C4-2B (cell line): ENCODE measurements around the gene SLC25A48.
"Not testable (repeated sequence)": the region's sequence is repeated elsewhere in the genome, so short reads cannot be mapped to it uniquely, and the experiment has no call there.

Experiments
- H3K27ac ChIP-seq: fragments of 450-650 bp; 2 replicates; pipeline ENCODE4 v1.5.1; 2017
- CTCF ChIP-seq: fragments of 450-650 bp; conservative IDR thresholded peaks from 2 replicates; pipeline ENCODE4 v1.5.1; 2017; ENCODE audit warnings: mild to moderate bottlenecking
- ZFX ChIP-seq: fragments of 450-650 bp; IDR thresholded peaks from 2 replicates; pipeline ENCODE4 v1.6.1; 2017

Gene SLC25A48

GRCh38 chr5:135830876-135831275, 3.6 kb upstream of the SLC25A48 start:
- TF ChIP-seq CTCF = no peak
- no peak for TF ChIP-seq ZFX

GRCh38 chr5:135831439-135831838, 3.0 kb upstream of the SLC25A48 start:
- no peak overlapping the region for H3K27ac ChIP-seq
- TF ChIP-seq CTCF (no peak), ZFX (no peak)

More at GRCh38 chr5:135830876-135831275, 3.6 kb upstream of the SLC25A48 start:
- H3K27ac ChIP-seq = no peak overlapping the region

- TF ChIP-seq CTCF = no peak; the same call in 1 of the 2 replicates
- TF ChIP-seq ZFX = no peak
- no peak overlapping the region for H3K27ac ChIP-seq
Observed at GRCh38 chr5:135831851-135832555, 2.5 kb upstream of the SLC25A48 start.

GRCh38 chr5:135832941-135833920, 1.2 kb upstream of the SLC25A48 start:
- no peak overlapping the region for H3K27ac ChIP-seq
- TF ChIP-seq ZFX (no peak), CTCF (no peak)

DNA sequence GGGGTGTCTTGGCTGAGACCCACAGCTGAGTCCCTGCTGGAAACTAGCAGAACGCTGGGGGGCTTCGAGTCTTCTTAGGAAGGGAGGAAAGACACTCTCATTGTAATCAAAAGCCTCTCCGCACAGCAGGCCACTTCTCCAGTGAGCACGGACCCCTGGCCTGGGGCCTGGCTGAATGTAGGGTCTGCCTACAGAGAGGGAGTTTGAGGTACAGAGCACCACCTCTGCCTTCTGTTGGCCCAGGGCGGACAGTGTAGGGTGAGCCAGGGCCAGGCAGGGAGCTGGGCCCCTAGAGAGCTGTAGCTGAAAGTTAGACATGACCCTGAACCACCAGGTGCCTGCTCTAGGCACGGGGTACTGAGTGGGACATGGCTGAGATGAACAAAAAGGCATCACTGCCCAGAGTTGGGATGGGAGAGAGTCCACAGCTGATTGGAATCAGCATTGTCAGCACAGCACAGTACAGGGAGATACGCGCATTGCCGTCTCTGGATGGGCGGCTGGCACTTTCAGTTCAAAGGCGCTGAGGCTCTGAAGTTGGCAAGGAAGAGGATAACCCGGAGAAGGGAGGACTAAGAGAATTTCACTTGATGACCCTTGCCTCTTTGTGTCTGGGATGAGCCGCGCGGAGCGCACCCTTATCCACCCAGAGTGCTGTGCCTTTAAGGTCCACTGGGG, 363 bp upstream of the SLC25A48 start:
- TF ChIP-seq CTCF (no peak), ZFX (no peak)
- H3K27ac ChIP-seq = peak overlapping the region; percentile 33; the same call in 1 of the 2 replicates

DNA sequence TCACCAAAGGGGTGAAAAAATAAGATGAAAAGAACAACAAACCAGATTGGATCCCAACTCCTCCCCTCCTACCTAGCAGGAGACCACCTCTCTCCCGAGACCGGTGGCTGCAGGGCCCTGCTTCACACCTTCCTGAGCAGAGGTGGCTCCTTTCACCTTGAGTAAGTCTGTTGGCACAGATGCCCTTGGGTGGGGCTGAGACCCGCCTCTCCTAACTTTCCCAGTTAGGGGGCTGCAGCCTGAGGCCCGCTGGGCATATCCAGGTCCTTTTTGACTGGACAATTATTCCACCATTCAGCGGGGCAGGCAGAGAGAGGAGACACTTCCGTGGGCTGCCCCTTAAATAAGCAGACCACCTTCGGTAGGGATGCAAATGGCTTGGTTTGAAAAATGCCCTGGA, 1.3 kb downstream of the SLC25A48 start:
- H3K27ac ChIP-seq = no peak overlapping the region
- TF ChIP-seq CTCF = no peak
- no peak for TF ChIP-seq ZFX

DNA sequence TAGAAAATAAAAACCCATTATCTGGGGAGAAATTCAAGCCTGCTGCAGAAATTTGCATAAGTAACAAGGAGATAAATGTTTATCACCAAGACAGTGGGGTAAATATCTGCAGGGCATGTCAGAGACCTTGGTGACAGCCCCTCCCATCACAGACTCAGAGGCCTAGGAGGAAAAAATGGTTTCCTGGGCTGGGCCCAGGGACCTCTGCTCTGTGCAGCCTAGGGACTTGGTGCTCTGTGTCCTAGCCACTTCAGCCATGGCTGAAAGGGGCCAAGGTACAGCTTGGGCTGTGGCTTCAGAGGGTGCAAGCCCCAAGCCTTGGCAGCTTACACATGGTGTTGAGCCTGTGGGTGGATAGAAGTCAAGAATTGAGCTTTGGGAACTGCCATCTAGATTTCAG, 3.9 kb downstream of the SLC25A48 start:
- H3K27ac ChIP-seq = not testable (repeated sequence)
